HG03064 (cell line): ENCODE data around the gene GNPAT.

Experiments used
- ATAC-seq: cut with Tn5 transposase; IDR thresholded peaks from one replicate; pipeline ENCODE4 v1.9.1; 2021; ENCODE audit warnings: low read depth; ENCODE audit not compliant: unreplicated experiment

GNPAT gene

GRCh38 chr1:231313661-231314060, 72.6 kb downstream of the GNPAT start:
- no peak for ATAC-seq

DNA sequence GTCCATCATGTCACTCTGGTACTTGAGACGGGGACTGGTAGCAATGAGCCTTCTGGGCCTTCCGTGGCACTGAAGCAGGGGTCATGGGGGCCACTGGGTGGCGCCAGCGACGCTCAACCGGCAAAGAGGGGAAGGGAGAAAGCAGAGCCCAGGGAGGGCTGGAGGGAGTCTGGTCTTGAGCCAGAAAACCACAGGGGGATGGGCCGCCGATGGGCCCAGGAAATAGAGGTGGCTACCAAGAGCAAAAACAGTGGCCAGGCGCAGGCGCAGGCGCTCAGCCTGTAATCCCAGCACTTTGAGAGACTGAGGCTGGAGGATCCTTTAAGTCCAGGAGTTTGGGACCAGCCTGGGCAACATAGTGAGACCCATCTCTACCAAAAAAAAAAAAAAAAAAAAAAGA, 74.9 kb downstream of the GNPAT start:
- no peak for ATAC-seq

DNA sequence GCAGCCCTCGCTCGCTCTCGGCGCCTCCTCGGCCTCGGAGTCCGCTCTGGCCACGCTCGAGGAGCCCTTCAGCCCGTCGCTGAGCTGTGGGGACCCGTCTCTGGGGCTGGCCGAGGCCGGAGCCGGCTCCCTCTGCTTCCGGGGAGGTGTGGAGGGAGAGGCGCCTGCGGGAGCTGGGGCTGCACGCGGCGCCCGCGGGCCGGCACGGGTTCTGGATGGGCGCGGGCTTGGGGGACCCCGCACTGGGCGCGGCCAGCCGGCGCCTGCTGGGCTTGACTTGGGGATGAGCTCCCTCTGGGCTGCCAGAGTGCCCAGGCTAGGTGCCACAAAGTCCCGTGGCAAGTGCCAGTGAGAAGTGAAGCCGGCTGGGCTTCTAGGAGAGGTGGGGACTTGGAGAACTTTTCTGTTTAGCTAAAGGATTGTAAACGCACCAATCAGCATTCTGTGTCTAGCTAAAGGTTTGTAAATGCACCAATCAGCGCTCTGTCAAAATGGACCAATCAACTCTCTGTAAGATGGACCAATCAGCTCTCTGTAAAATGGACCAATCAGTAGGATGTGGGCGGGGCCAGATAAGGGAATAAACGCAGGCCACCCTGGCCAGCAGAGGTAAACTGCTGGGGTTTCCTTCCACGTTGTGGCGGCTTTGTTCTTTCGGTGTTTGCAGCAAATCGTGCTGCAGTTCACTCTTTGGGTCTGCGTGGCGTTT, 76.4 kb downstream of the GNPAT start:
- no peak for ATAC-seq

DNA sequence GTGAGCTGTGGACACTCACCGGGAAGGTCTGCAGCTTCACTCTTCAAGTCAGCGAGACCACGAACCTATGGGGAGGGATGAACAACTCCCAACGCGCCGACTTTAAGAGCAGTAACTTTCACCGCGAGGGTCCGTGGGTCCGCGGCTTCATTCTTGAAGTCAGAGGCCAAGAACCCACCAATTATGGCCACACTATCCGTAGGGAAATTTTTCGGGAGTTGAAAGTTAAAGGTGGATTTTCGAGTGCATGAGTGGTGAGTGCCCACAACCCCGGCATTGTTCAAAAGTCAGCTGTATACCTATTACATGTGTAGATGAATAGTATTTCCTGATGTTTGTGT, 77.0 kb downstream of the GNPAT start:
- no peak for ATAC-seq

DNA sequence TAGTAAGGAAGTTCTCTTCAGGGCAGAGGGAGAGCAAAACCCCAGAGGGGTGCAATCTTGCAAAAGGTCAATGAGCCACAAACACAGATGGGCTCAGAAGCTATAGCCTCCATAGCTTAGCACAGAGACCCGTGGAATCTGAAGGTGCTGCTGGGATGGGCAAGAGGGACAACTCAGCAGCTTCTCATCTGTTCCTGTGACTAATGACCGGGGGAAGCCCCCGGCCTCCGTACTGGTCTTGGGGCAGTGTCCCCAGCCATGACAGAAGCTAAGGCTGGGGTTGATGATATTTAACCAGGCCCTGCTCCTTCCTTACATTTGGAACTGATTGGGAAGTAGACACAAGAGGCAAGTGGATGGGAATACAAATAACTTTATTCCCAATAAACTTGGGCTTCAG, 77.6 kb downstream of the GNPAT start:
- ATAC-seq = no peak

DNA sequence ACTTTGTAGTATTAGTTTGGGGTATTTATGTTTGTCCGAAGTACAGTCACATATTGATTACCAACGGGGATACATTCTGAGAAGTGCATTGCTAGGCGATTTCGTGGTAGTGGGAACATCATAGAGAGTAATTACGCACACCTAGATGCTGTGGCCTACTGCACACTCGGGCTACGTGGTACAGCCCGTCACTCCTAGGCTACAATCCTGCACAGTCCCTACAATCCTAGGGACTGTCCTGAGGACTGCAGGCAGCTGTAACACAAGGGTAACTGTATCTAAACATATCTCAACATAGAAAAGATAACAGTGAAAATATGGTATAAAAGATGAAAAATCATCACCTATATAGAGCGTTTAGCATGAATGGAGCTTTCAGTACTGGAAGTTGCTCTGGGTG, 78.1 kb downstream of the GNPAT start:
- ATAC-seq = no peak

GRCh38 chr1:231322880-231323530, 82.0 kb downstream of the GNPAT start:
- no peak for ATAC-seq

GRCh38 chr1:231324660-231325059, 83.6 kb downstream of the GNPAT start:
- no peak for ATAC-seq

DNA sequence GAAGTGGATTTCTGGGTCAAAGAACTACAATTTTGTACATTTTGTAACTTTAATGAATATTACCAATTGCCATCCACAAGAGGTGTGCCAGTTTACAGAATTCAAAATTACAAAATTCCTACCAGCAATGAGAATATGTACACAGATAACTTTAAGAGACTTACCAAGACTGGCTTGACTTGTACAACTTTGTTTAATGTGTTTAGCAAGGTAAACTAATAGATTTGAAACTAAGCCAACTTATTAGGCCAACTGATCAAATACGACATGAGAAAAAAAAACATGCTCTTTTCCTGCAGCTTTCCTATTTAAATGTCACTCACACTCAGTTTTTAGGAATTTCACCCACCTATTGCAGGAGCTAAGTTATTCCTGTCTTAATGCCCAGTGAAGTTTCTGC, 85.2 kb downstream of the GNPAT start:
- ATAC-seq = no peak
